PC-9 (cell line): ENCODE measurements around the gene NPIPA2. TPM values are rescaled to one million over a fixed set of nuclear protein-coding genes. Genes with fewer than 3 reads are reported as not detected.

ENCODE experiments used
- total RNA-seq: library from RNA; stranded (reverse); gene quantifications from 2 replicates; pipeline ENCODE4 v1.2.3, GENCODE V29; 2021

The NPIPA2 gene
- total RNA-seq, 1 experiment from 2014 or later, result 3.0 TPM

Other genes starting within 250 kb of the NPIPA2 start
- gene PARN, start 112.3 kb upstream of the NPIPA2 start, total RNA-seq, result 45.1 and 53.0 TPM in 2 replicates
- 94.8 and 97.9 TPM in 2 replicates for gene BFAR, start 109.6 kb upstream of the NPIPA2 start, total RNA-seq
- gene PLA2G10, start 48.2 kb upstream of the NPIPA2 start, total RNA-seq, result 5.8 and 9.0 TPM in 2 replicates
- not detected in 2 replicates for gene NPIPA3, start 39.1 kb upstream of the NPIPA2 start, total RNA-seq
- gene NOMO1, start 91.2 kb downstream of the NPIPA2 start, total RNA-seq, result 119 and 129 TPM in 2 replicates
- 84.5 and 109 TPM in 2 replicates for gene NPIPA1, start 194.9 kb downstream of the NPIPA2 start, total RNA-seq
- 93.5 and 120 TPM in 2 replicates for gene PDXDC1, start 232.5 kb downstream of the NPIPA2 start, total RNA-seq